Calu3 (cell line): ENCODE measurements around the gene RFPL2. TPM values are rescaled to one million over a fixed set of nuclear protein-coding genes. Genes with fewer than 3 reads are reported as not detected.

Experiments used
- BruUV-seq: library from RNA; stranded (reverse); fragments of 400-500 nt; replicated peaks from 2 replicates; lab custom pipeline; 2021; lab: Mats Ljungman, UMichigan
- CTCF ChIA-PET: fragments of 300-600 bp; sonication (Branson Sonifier 250); formaldehyde crosslinking; loops from one replicate; lab custom pipeline; 2022; ENCODE audit warnings: antibody characterized with exemption; lab: Charles Lee
- DNase-seq: peaks from one replicate; pipeline ENCODE4 v3.0.0; 2022
- H3K27ac Mint-ChIP-seq: one replicate; pipeline ENCODE4 v1.8.0; 2022; ENCODE audit warnings: mixed read lengths; ENCODE audit not compliant: unreplicated experiment
- H3K27me3 Mint-ChIP-seq: one replicate; pipeline ENCODE4 v1.8.0; 2022; ENCODE audit warnings: mixed read lengths; ENCODE audit not compliant: unreplicated experiment
- H3K36me3 Mint-ChIP-seq: one replicate; pipeline ENCODE4 v1.8.0; 2022; ENCODE audit warnings: mild to moderate bottlenecking, moderate library complexity, mixed read lengths; ENCODE audit not compliant: insufficient read depth, unreplicated experiment
- H3K4me1 Mint-ChIP-seq: one replicate; pipeline ENCODE4 v1.8.0; 2022; ENCODE audit warnings: mild to moderate bottlenecking, low read depth, mixed read lengths; ENCODE audit not compliant: unreplicated experiment
- H3K4me3 Mint-ChIP-seq: one replicate; pipeline ENCODE4 v1.8.0; 2022; ENCODE audit warnings: mild to moderate bottlenecking, low read depth, moderate library complexity, mixed read lengths; ENCODE audit not compliant: unreplicated experiment
- H3K9me3 Mint-ChIP-seq: one replicate; pipeline ENCODE4 v1.8.0; 2022; ENCODE audit warnings: low read depth, mixed read lengths; ENCODE audit not compliant: unreplicated experiment
- intact Hi-C: fragments of 100-400 bp; cut with micrococcal nuclease; formaldehyde crosslinking; loops from one replicate; pipeline ENCODE4 v1.10.0; 2022; ENCODE audit not compliant: unreplicated experiment
- total RNA-seq: library from RNA; stranded (reverse); gene quantifications from 2 replicates; pipeline ENCODE4 v1.2.3, GENCODE V29; 2022
- TF ChIP-seq, protein P1 (sequence below): fragments of 200-600 bp; IDR thresholded peaks from one replicate; pipeline ENCODE4 v1.8.0; 2022; ENCODE audit warnings: antibody characterized with exemption; ENCODE audit not compliant: unreplicated experiment

RFPL2 gene
- total RNA-seq, 1 experiment from 2014 or later, result 0.52 TPM

GRCh38 chr22:32236970-32237369 is 32.1 kb upstream of the RFPL2 start:
- H3K4me1 Mint-ChIP-seq, result no peaks in the 10 kb centered on the region
- no peak overlapping the region for H3K4me3 Mint-ChIP-seq
- TF ChIP-seq, protein P1, sequence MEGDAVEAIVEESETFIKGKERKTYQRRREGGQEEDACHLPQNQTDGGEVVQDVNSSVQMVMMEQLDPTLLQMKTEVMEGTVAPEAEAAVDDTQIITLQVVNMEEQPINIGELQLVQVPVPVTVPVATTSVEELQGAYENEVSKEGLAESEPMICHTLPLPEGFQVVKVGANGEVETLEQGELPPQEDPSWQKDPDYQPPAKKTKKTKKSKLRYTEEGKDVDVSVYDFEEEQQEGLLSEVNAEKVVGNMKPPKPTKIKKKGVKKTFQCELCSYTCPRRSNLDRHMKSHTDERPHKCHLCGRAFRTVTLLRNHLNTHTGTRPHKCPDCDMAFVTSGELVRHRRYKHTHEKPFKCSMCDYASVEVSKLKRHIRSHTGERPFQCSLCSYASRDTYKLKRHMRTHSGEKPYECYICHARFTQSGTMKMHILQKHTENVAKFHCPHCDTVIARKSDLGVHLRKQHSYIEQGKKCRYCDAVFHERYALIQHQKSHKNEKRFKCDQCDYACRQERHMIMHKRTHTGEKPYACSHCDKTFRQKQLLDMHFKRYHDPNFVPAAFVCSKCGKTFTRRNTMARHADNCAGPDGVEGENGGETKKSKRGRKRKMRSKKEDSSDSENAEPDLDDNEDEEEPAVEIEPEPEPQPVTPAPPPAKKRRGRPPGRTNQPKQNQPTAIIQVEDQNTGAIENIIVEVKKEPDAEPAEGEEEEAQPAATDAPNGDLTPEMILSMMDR, result no peak
- peaks cover 50% of the 10 kb centered on the region for H3K27me3 Mint-ChIP-seq
- no peaks in the 10 kb centered on the region for H3K9me3 Mint-ChIP-seq
- CTCF ChIA-PET, result interaction anchor here (0.7 kb wide), 1 partner anchor 29 kb away, joined by 3 read pairs; no protein-coding TSS in a partner anchor
- BruUV-seq, result no TSS peak
- no peak for DNase-seq
- no peaks in the 10 kb centered on the region for H3K36me3 Mint-ChIP-seq
- no peak overlapping the region for H3K27ac Mint-ChIP-seq
- intact Hi-C loops, result no loop called here

- Mint-ChIP-seq H3K27me3 (peaks cover 57% of the 10 kb centered on the region), H3K36me3 (no peaks in the 10 kb centered on the region), H3K4me1 (no peaks in the 10 kb centered on the region), H3K9me3 (no peaks in the 10 kb centered on the region), H3K27ac (no peak overlapping the region), H3K4me3 (no peak overlapping the region)
- BruUV-seq, result no TSS peak
- intact Hi-C loops, result no loop called here
- TF ChIP-seq, protein P1, result no peak
- DNase-seq, result no peak
- CTCF ChIA-PET, result no interaction called here
Measured at GRCh38 chr22:32233091-32233490, 28.2 kb upstream of the RFPL2 start.

DNA sequence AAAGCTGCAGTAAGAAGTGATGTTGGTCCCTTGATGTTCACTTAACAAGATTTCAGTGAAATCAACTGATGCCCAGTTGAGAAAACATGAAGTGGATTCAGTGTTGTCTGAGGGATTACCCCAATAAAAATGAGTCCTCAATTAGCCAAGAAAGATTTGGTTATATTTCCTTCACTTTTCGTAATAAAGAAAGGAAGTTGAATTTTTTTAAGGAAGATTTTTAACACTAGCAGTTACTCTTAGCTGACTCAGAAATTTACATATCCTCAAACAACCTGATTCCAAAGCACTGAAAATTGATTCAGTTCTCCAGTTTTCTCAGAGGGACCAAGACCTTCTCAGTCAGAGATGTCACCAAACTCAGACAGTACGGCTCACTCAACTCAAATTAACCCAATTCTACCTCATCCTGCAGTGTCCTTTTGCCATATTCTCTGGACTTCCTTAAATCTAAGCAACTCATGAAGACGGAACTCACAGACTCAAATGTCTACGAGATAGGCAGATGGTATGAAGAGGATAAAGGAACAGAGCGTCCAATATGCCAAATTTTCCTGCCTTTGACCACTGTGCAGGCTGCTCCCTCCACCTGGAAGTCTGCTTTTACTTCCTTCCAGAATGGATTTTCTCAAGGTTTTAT is 27.4 kb upstream of the RFPL2 start:
- no peaks in the 10 kb centered on the region for H3K9me3 Mint-ChIP-seq
- TF ChIP-seq, protein P1, result no peak
- H3K4me1 Mint-ChIP-seq, result no peaks in the 10 kb centered on the region
- H3K36me3 Mint-ChIP-seq, result no peaks in the 10 kb centered on the region
- peaks cover 49% of the 10 kb centered on the region for H3K27me3 Mint-ChIP-seq
- no TSS peak for BruUV-seq
- no peak for DNase-seq
- intact Hi-C loops, result no loop called here
- H3K4me3 Mint-ChIP-seq, result no peak overlapping the region
- CTCF ChIA-PET, result no interaction called here
- no peak overlapping the region for H3K27ac Mint-ChIP-seq

- TF ChIP-seq, protein P1, result no peak
- Mint-ChIP-seq H3K9me3 (no peaks in the 10 kb centered on the region), H3K4me1 (no peaks in the 10 kb centered on the region), H3K27ac (no peak overlapping the region), H3K27me3 (peaks cover 17% of the 10 kb centered on the region), H3K36me3 (no peaks in the 10 kb centered on the region), H3K4me3 (no peak overlapping the region)
- CTCF ChIA-PET, result interaction anchor here (0.6 kb wide), 1 partner anchor 112 kb away, joined by 10 read pairs; no protein-coding TSS in a partner anchor
- intact Hi-C loops, result no loop called here
- DNase-seq, result no peak
- no TSS peak for BruUV-seq
Measured at GRCh38 chr22:32226326-32227104, 21.6 kb upstream of the RFPL2 start.
